Liver (tissue), 9 donors: ENCODE results near the gene CDH13. TPM values are rescaled to one million over a fixed set of nuclear protein-coding genes. Genes with fewer than 3 reads are reported as not detected.

Experiments
- DNase-seq: peaks from one replicate; pipeline ENCODE4 v3.0.0-alpha.2; 2017; ENCODE audit warnings: low spot score
- H3K27ac ChIP-seq, 2 donors: one replicate each; pipeline ENCODE4 v1.7.0; 2013; ENCODE audit warnings: inconsistent platforms in 2 of 2, low read length in 2 of 2, control low read depth in 1 of 2, low read depth in 1 of 2, mild to moderate bottlenecking in 1 of 2
- H3K27me3 ChIP-seq, 4 donors: one replicate each; pipeline versions ENCODE4 v1.6.1 to v1.7.0; 2013; ENCODE audit warnings: low read length in 3 of 4, inconsistent platforms in 1 of 4, mild to moderate bottlenecking in 1 of 4, moderate library complexity in 1 of 4; ENCODE audit not compliant: control insufficient read depth in 4 of 4, insufficient read depth in 4 of 4
- H3K36me3 ChIP-seq, 4 donors: one replicate each; pipeline versions ENCODE4 v1.6.1 to v1.7.0; 2013; ENCODE audit warnings: low read length in 3 of 4, mild to moderate bottlenecking in 3 of 4, low read depth in 1 of 4, moderate library complexity in 1 of 4; ENCODE audit not compliant: control insufficient read depth in 4 of 4, insufficient read depth in 3 of 4
- H3K4me1 ChIP-seq, 4 donors: one replicate each; pipeline versions ENCODE4 v1.6.1 to v1.7.0; 2013; ENCODE audit warnings: low read length in 3 of 4, mild to moderate bottlenecking in 3 of 4, moderate library complexity in 1 of 4; ENCODE audit not compliant: control insufficient read depth in 4 of 4, insufficient read depth in 4 of 4
- H3K4me3 ChIP-seq, 3 donors: one replicate each; pipeline versions ENCODE4 v1.6.1 to v1.7.0; 2013; ENCODE audit warnings: low read length in 3 of 3, control low read depth in 1 of 3, low read depth in 1 of 3, mild to moderate bottlenecking in 1 of 3
- H3K9ac ChIP-seq, 2 donors: one replicate each; pipeline ENCODE4 v1.7.0; 2013; ENCODE audit warnings: low read length in 2 of 2, mild to moderate bottlenecking in 2 of 2, moderate library complexity in 2 of 2, control low read depth in 1 of 2, low read depth in 1 of 2
- H3K9me3 ChIP-seq, 4 donors: one replicate each; pipeline versions ENCODE4 v1.6.1 to v1.7.0; 2013; ENCODE audit warnings: low read length in 3 of 4; ENCODE audit not compliant: control insufficient read depth in 4 of 4
- ATF3 ChIP-seq: IDR thresholded peaks from 2 replicates; pipeline ENCODE4 v1.6.1; 2016; ENCODE audit warnings: antibody characterized with exemption
- CTCF ChIP-seq: fragments of 150-350 bp; IDR thresholded peaks from 2 replicates; pipeline ENCODE4 v1.5.1; 2017; ENCODE audit warnings: improper control_type of control experiment, low read depth, low read length; ENCODE audit not compliant: missing input control
- EGR1 ChIP-seq, 2 donors: IDR thresholded peaks; 2 replicates each; pipeline ENCODE4 v1.6.1; 2016 to 2018; ENCODE audit warnings: antibody characterized with exemption in 2 of 2, low read depth in 2 of 2
- FOXA1 ChIP-seq: IDR thresholded peaks from 2 replicates; pipeline ENCODE4 v1.6.1; 2016; ENCODE audit warnings: antibody characterized with exemption
- HNF4G ChIP-seq: IDR thresholded peaks from 2 replicates; pipeline ENCODE4 v1.6.1; 2016; ENCODE audit warnings: antibody characterized with exemption
- JUND ChIP-seq, 2 donors: IDR thresholded peaks; 2 replicates each; pipeline ENCODE4 v1.6.1; 2016; ENCODE audit warnings: antibody characterized with exemption in 2 of 2
- MAX ChIP-seq: IDR thresholded peaks from 2 replicates; pipeline ENCODE4 v1.6.1; 2016; ENCODE audit warnings: antibody characterized with exemption
- NR2F2 ChIP-seq: IDR thresholded peaks from 2 replicates; pipeline ENCODE4 v1.6.1; 2016; ENCODE audit warnings: antibody characterized with exemption
- RAD21 ChIP-seq, 2 donors: IDR thresholded peaks; 2 replicates each; pipeline ENCODE4 v1.6.1; 2016; ENCODE audit warnings: antibody characterized with exemption in 2 of 2, mild to moderate bottlenecking in 2 of 2
- REST ChIP-seq: IDR thresholded peaks from 2 replicates; pipeline ENCODE4 v1.6.1; 2016; ENCODE audit warnings: antibody characterized with exemption, mild to moderate bottlenecking
- RXRA ChIP-seq, 2 donors: IDR thresholded peaks; 2 replicates each; pipeline ENCODE4 v1.6.1; 2017 to 2018; ENCODE audit warnings: antibody characterized with exemption in 2 of 2, mild to moderate bottlenecking in 1 of 2
- SP1 ChIP-seq: IDR thresholded peaks from 2 replicates; pipeline ENCODE4 v1.6.1; 2018; ENCODE audit warnings: antibody characterized with exemption, mild to moderate bottlenecking
- TAF1 ChIP-seq: conservative IDR thresholded peaks from 2 replicates; pipeline ENCODE4 v1.6.1; 2016; ENCODE audit warnings: antibody characterized with exemption, mild to moderate bottlenecking
- YY1 ChIP-seq: IDR thresholded peaks from 2 replicates; pipeline ENCODE4 v1.6.1; 2016; ENCODE audit warnings: antibody characterized with exemption, mild to moderate bottlenecking
- ZBTB33 ChIP-seq: IDR thresholded peaks from 2 replicates; pipeline ENCODE4 v1.6.1; 2016; ENCODE audit warnings: antibody characterized with exemption
- WGBS: extraction: QIAGEN DNeasy Blood & Tissue Kit; methylation state at CpG from one replicate; pipeline ENCODE4 v1.1.7; 2013; 5-methylcytosine and 5-hydroxymethylcytosine counted together
- polyA plus RNA-seq, 2 donors: library from polyadenylated mRNA; stranded (reverse) in 1 of 2; unstranded in 1 of 2; fragments of 200-250 nt in 1 of 2; fragments of >200 nt in 1 of 2; fragmentation: Nextera tagmentation in 1 of 2; extraction: Ambion mirVana in 1 of 2; gene quantifications; one replicate each; pipeline versions ENCODE4 v1.2.1 to v1.2.3, GENCODE V29; 2013 to 2015
- total RNA-seq, 2 donors: library from RNA; depleted of rRNA; stranded (reverse); fragments of >200 nt; gene quantifications; one replicate each; pipeline ENCODE4 v1.2.3, GENCODE V29; 2014
- donor health status: healthy.
- donor health status: healthy.
- donor health status: healthy.
- donor health status: healthy.
- donor health status: healthy.

The CDH13 gene
- total and polyA plus RNA-seq, 4 donors, result 0.21 to 1.5 (median 0.58) TPM

GRCh38 chr16:82862057-82862456 lies 235.3 kb downstream of the CDH13 start:
- H3K27me3 ChIP-seq, result no peaks in the 10 kb centered on the region
- 66% methylated on average over 1 of the region's 1 CpG for WGBS

More at GRCh38 chr16:82862057-82862456, 235.3 kb downstream of the CDH13 start:
- Histone ChIP-seq H3K36me3 (no peaks in the 10 kb centered on the region), H3K9ac (no peak overlapping the region), H3K27ac (no peak overlapping the region), H3K4me1 (no peaks in the 10 kb centered on the region), H3K4me3 (no peak overlapping the region), H3K9me3 (peaks cover 0 to 4% (median 2%) of the 10 kb centered on the region in 4 donors)
- TF ChIP-seq HNF4G, result no peak
- TF ChIP-seq ZBTB33, result no peak
- TF ChIP-seq YY1, result no peak
- no peak for TF ChIP-seq FOXA1
- no peak for TF ChIP-seq REST
- no peak for TF ChIP-seq JUND (IDR thresholded peaks at IDR 0.05)
- TF ChIP-seq NR2F2, result no peak
- TF ChIP-seq CTCF, result no peak
- TF ChIP-seq TAF1, result no peak
- TF ChIP-seq EGR1 (IDR thresholded peaks at IDR 0.05; ENCODE audit: low read depth in 2 of 2), result no peak
- no peak for TF ChIP-seq ATF3
- TF ChIP-seq SP1, result no peak
- TF ChIP-seq RAD21 (IDR thresholded peaks at IDR 0.05), result no peak
- TF ChIP-seq RXRA (IDR thresholded peaks at IDR 0.05), result no peak
- TF ChIP-seq MAX, result no peak
- no peak for DNase-seq
